Measurements from ENCODE around the gene SAMD9L.

SAMD9L gene

GRCh38 chr7:93097388-93097787, 50.8 kb downstream of the SAMD9L start (continued):
- TF ChIP-seq POU6F1 (CRISPR knock-in tag; IDR thresholded peaks at IDR 0.05; ENCODE audit: borderline replicate concordance, low read depth) (no peak), ESRRG (CRISPR knock-in tag; IDR thresholded peaks at IDR 0.05) (no peak), CSDC2 (CRISPR knock-in tag; IDR thresholded peaks at IDR 0.05) (no peak), ZNF70 (CRISPR knock-in tag; IDR thresholded peaks at IDR 0.05) (no peak)

GRCh38 chr7:93092757-93093370, 55.3 kb downstream of the SAMD9L start:
- TF ChIP-seq ZNF565 (CRISPR knock-in tag; conservative IDR thresholded peaks at IDR 0.05; ENCODE audit: low read depth) (no peak), OSR1 (CRISPR knock-in tag; IDR thresholded peaks at IDR 0.05) (no peak)
- ATAC-seq, result peak; percentile 95
